Activated CD8-positive, alpha-beta memory T cell treated with anti-CD3 and anti-CD28 coated beads for 36 hours (primary cell): ENCODE measurements around the gene ADARB1. TPM values are rescaled to one million over a fixed set of nuclear protein-coding genes. Genes with fewer than 3 reads are reported as not detected.

Experiments used
- CTCF ChIA-PET: fragments of 350-600 bp; sonication (Branson Sonifier 250); formaldehyde crosslinking; loops from one replicate; lab custom pipeline; 2021; ENCODE audit warnings: antibody characterized with exemption; lab: Charles Lee
- POLR2A ChIA-PET: fragments of 350-600 bp; sonication (Branson Sonifier 250); formaldehyde crosslinking; loops from one replicate; lab custom pipeline; 2021; ENCODE audit warnings: antibody characterized with exemption; lab: Charles Lee
- total RNA-seq, 2 experiments: library from RNA; stranded (reverse); gene quantifications; one replicate each; pipeline ENCODE4 v1.2.3, GENCODE V29; 2021

Gene ADARB1
- total RNA-seq, 2 experiments from 2014 or later: 34.9 to 35.4 TPM

DNA sequence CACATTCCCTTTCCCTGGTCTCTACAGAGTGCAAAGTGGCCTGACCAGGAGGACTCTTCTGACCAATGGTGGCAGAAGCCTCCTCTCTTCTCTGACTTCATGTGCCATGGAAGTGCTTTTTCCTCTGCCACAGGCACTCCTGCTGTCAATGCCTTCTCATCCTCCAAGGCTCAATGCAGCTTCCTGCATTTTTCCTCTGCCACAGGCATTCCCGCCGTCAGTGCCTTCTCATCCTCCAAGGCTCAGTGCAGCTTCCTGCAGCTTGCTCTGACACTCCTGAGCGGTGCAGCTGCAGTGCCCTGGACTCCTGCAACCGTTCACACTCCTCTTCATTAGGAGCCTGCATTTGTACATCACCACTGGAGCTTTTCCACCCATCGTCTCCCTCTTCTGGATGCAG is 4.7 kb upstream of the ADARB1 start:
- ChIA-PET POLR2A (no interaction called here), CTCF (interaction anchor here (0.6 kb wide), 1 partner anchor 59 kb away, joined by 3 read pairs; no protein-coding TSS in a partner anchor)

- POLR2A ChIA-PET: no interaction called here
- CTCF ChIA-PET: no interaction called here
Measured at GRCh38 chr21:45071078-45071873, 3.1 kb upstream of the ADARB1 start.

- POLR2A ChIA-PET: no interaction called here
- CTCF ChIA-PET: no interaction called here
Measured at GRCh38 chr21:45071874-45072737, 2.3 kb upstream of the ADARB1 start.

DNA sequence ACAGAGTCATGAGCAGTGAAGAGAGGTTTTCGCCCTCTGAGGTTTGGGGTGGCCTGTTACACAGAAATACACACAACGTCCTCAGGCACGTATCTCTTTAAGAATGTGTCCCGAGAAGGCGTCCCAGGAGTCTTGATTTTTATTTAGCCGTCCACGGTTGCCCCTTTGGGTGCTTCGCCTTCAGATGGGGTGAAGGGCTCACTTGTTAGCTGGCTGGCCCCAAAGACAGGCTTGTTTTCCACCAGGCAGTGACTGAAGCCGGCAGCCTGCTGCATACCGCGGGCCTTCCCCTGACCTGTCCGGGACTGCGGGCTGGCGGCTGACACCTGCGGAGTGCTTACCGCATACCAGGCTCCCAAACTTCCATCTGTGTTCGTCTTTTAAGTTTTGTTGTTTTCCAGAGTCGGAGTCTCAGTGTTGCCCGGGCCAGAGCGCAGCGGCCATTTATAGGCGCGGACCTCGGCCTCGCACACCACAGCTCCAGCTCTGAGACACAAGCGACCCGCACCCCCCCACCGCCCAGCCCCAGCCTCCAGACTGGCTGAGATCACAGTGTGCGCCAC is 1.6 kb upstream of the ADARB1 start:
- ChIA-PET CTCF (interaction anchor here (1.6 kb wide), 1 partner anchor 66 kb away, joined by 4 read pairs; no protein-coding TSS in a partner anchor), POLR2A (no interaction called here)

- ChIA-PET CTCF (interaction anchor here (1.6 kb wide), 1 partner anchor 65 kb away, joined by 4 read pairs; no protein-coding TSS in a partner anchor), POLR2A (interaction anchor here (0.6 kb wide), 1 partner anchor 181 kb away, joined by 11 read pairs; no protein-coding TSS in a partner anchor)
Measured at GRCh38 chr21:45073301-45074047, 906 bp upstream of the ADARB1 start.

DNA sequence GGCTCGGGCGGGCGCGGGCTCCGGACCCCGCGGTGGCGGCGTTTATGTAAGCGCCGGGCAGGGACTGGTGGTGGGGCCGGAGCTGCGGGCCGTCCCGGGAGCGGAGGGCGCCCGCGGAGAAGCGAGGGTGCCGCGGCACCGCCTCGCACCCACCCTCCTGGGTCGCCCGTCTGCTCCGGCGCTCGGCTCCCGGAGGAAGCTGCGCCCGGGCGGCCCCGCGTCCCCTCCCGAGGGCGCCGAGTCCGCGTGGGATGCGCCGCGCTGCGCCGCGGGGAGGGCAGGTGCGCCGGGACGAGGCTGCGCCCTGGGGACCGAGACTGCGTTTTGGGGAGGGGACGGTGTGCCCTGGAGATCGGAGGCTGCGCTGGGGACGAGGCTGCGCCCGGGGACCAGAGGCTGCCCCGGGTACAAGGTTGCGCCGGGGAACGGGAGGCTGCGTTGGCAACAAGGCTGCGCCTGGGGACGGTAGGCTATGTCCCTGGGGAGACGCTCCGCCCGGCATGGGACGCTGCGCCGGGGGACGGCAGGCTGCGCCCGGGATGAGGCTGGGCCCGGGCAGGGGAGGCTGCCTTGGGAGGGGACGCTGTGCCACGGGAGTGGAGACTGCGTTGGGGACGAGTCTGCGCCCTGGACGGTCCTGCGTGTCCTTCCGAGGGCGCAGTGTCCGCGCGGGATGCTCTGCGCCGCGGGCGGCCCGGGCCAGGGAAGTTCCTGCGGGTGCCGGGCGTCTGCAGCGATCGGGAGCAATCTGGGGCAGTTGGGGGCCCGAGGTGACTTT is 627 bp downstream of the ADARB1 start:
- CTCF ChIA-PET: no interaction called here
- POLR2A ChIA-PET: interaction anchor here (1.1 to 1.2 kb wide), 2 partner anchors 11 to 147 kb away, joined by 3 to 6 read pairs; no protein-coding TSS in a partner anchor

DNA sequence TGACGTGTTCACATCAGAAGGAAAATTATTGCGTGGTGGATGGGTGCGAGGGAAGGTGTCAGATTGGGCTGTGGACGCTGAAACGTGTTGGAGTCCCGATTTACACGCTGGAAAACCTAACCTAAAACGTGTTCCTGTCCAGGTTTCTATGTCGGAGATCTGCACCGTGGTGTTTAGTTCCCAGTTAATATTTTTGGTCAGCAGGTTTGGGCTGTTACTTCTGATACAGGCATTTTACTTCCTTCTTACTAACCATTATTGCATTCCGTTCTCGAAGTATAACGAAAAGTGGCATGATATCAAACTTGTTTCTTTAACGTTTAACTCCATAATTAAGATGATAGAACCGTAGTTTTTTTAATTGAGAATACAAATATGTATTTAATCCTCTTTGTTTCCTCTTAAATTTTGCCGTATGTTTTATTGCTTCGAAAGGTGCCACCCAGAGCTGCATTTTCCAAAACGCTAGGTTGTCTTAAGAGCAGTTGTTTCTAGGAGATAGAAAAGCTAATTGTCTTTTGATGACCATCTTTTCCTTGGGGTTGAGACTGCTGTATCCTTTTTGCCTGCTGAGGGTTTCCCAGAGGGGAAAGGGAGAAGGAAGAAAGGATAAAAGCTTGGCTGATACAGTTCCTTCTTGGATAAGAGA is 1.3 kb downstream of the ADARB1 start:
- ChIA-PET POLR2A (no interaction called here), CTCF (interaction anchor here (0.9 to 3.5 kb wide), 2 partner anchors 52 to 63 kb away, joined by 4 to 19 read pairs; no protein-coding TSS in a partner anchor)

- POLR2A ChIA-PET: interaction anchor here (0.6 kb wide), 1 partner anchor 1561 kb away, joined by 3 read pairs; no protein-coding TSS in a partner anchor
- CTCF ChIA-PET: interaction anchor here (0.9 to 3.5 kb wide), 2 partner anchors 52 to 62 kb away, joined by 4 to 19 read pairs; no protein-coding TSS in a partner anchor
Measured at GRCh38 chr21:45076245-45076711, 1.9 kb downstream of the ADARB1 start.

- ChIA-PET POLR2A (no interaction called here), CTCF (interaction anchor here (1.0 to 3.5 kb wide), 4 partner anchors 21 to 129 kb away, joined by 3 to 19 read pairs (median 4); no protein-coding TSS in a partner anchor)
Measured at GRCh38 chr21:45078371-45078770, 4.0 kb downstream of the ADARB1 start.

GRCh38 chr21:45078877-45079281 is 4.5 kb downstream of the ADARB1 start:
- CTCF ChIA-PET: interaction anchor here (1.0 to 3.5 kb wide), 4 partner anchors 20 to 129 kb away, joined by 3 to 19 read pairs (median 4); no protein-coding TSS in a partner anchor
- POLR2A ChIA-PET: no interaction called here

GRCh38 chr21:45079351-45079750 is 5.0 kb downstream of the ADARB1 start:
- ChIA-PET CTCF (interaction anchor here (1.0 to 3.5 kb wide), 3 partner anchors 59 to 130 kb away, joined by 3 to 19 read pairs (median 4); no protein-coding TSS in a partner anchor), POLR2A (interaction anchor here (1.3 kb wide), 1 partner anchor 12 kb away, joined by 3 read pairs; no protein-coding TSS in a partner anchor)

DNA sequence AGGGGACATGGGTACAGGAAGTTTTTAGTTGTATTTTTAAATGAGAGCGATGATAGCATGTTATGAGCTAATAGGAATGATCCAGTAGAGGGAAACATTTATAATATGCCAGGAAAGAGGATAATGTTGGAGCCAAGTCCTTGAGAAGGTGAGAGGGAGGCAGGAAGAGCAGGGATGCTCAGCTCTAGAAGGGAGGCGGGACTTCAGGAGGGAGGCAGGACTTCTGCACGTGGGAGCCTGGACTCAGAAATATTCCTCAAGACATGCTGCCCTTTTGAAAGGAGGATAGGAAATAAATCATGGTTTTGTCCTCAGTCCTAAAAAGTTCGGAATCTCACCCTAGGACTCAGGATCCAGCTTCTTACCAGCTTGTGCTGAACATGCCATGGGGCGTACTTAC is 5.9 kb downstream of the ADARB1 start:
- ChIA-PET CTCF (no interaction called here), POLR2A (interaction anchor here (1.3 kb wide), 1 partner anchor 11 kb away, joined by 3 read pairs; no protein-coding TSS in a partner anchor)

GRCh38 chr21:45080639-45081414 is 6.4 kb downstream of the ADARB1 start:
- ChIA-PET CTCF (no interaction called here), POLR2A (interaction anchor here (1.3 kb wide), 1 partner anchor 10 kb away, joined by 3 read pairs; no protein-coding TSS in a partner anchor)

DNA sequence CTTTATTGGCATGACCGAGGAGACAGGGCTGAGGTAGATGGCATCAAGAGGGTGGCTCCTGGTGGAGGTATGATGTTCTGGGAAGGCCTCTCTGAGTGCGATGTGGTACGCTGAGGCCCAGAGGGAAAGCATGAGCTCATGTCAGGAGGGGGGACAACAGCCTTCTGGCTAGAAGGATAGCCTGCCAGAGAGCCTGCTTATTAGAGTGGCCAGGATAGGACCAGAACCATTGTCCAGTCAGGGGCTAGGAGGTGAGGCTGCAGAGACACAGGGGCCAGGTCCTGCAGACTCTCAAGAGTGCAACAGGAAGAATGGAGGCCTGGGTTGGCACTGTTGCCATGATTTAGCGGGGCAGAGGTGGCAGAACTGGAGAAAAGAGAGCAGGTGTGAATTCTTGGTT is 7.3 kb downstream of the ADARB1 start:
- POLR2A ChIA-PET: no interaction called here
- CTCF ChIA-PET: no interaction called here

GRCh38 chr21:45082736-45083135 is 8.4 kb downstream of the ADARB1 start:
- CTCF ChIA-PET: no interaction called here
- POLR2A ChIA-PET: no interaction called here

DNA sequence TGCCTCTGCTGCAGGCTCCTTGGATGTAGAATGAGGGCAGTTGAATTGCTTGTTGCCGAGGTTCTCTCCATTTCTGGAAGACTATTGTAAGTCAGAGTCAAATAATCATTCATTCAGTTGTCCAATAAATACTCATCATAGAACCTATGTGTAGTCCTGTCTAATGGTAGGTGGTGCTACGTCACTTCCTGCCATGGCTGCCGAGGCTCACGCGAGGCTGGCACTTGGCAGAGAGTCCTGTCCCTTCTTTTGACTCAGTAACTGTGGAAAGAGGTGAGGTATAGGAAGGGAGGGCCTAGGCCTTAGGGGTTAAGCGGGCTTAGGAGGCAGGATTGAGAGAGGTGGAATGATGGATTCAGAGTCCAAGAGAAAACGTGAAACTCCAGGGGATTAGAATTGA is 9.7 kb downstream of the ADARB1 start:
- CTCF ChIA-PET: no interaction called here
- POLR2A ChIA-PET: no interaction called here
